GM19043 (cell line): ENCODE results near the gene ANKRD7.
"Not testable (repeated sequence)": the region's sequence is repeated elsewhere in the genome, so short reads cannot be mapped to it uniquely, and the experiment has no call there.

ENCODE experiments used
- ATAC-seq: cut with Tn5 transposase; IDR thresholded peaks from one replicate; pipeline ENCODE4 v1.9.1; 2021; ENCODE audit warnings: low read depth; ENCODE audit not compliant: unreplicated experiment

The ANKRD7 gene

DNA sequence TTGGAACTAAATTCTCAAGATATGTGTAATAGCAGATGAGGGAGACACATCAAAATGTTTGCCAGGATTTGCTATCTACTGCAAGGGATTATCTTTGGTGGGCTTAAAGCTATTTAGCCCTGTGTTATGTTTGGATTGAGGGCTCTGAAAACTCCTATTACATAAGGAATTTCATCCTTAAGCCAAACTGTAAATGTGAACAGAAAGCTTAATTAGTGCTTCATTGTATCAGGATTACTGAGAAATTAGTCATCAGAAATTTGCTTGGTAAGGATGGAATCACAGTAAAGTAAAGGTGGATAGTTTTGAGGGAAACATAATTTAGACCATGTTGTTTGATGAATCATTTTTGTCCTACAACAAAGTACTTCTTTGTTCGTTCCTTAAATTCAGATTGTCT lies 8.3 kb downstream of the ANKRD7 start:
- ATAC-seq: no peak

DNA sequence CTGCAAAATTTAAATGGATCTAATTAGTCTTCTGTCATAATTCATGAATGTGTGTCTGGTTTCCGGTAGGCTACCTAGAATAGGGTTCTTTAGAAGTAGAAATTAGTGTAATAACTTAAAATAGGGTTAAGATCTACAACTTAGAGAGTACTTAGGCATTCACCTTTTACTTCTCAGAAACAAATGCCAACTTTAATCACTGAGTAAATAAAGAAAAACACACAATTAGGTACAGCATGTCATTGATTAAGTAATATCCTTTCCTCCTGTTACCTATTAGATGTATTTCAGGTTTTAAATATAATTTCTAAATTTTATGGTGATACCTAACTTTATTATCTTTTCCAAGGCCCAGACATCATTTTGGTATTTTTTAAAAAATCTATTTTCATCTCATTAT lies 9.3 kb downstream of the ANKRD7 start:
- ATAC-seq: no peak

DNA sequence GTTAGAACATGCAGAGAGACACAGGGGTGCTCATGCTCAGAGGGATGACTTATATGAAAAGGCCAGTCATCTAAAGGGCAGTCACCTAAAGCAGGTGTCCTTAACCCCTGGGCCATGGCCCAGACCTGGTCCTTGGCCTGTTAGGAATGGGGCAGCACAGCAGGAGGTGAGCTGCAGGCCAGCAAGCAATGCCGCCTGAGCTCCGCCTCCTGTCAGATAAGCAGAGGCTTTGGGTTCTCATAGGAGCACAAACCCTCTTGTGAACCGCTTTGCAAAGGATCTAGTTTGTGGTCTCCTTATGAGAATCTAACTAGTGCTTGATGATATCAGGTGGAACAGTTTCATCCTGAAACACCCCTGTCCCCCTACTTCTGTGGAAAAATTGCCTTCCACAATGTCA lies 14.5 kb downstream of the ANKRD7 start:
- ATAC-seq: no peak

DNA sequence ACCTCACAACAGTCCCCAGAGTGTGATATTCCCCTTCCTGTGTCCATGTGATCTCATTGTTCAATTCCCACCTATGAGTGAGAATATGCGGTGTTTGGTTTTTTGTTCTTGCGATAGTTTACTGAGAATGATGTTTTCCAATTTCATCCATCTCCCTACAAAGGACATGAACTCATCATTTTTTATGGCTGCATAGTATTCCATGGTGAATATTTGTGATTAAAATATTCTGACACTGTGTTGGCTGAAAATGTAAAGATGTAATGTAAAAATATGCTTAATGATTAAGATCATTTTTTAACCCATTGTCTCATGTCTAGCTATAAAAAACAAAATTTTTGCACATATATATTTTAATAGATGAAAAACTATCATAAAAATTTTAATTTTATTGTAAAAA lies 15.8 kb downstream of the ANKRD7 start:
- ATAC-seq: not testable (repeated sequence)

DNA sequence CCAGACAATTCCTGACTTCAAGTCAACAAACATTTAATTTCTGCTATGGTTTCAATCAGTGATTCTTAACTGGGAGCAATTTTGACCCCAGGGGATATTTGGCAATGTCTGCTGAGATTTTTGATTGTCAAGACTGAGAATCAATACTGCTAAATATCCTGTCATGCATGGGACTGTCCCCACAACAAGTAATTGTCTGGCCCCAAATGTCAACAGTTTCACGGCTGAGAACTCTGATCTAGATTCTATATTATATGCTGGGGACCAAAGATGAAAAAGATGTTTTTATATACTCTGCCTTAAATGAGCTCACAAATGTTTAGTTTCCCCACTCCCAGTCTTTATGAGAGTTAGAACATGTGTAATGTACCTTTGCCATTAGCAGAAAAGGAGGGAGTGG lies 19.2 kb downstream of the ANKRD7 start:
- no peak for ATAC-seq

DNA sequence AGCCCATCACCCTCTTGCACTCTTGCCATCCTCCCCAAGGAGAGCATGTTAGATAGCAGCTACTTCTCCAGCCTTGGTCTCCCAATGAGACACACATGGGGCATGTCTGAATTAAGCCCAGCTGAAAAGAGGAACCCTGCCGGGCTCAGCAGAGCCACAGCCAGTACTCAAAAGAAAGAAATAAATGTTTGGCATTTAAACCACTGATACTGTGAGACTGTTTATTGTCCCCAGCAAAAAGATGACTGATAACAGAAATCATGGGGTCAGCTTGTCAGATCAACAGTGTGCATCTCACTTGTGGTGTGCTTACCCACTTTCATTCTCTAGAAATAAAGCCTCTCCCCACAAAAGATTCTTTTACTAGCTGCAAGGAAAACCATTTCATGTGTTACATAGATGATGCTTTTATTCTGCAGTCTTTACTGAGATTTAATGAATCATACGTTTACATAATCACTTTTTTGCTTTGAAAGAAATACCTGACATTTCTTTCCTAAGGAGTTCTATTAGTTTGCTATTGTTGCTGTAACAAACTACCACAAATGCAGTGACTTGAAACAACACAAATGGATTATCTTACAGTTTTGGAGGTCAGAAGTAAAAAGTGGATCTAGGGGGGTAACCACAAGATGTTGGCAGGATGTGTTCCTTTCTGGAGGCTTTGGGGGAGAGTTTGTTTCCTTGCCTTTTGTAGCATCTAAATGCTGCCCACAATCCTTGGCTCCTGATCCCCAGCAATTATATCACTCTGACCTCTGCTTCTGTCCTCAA lies 20.9 kb downstream of the ANKRD7 start:
- ATAC-seq: peak; percentile 60

DNA sequence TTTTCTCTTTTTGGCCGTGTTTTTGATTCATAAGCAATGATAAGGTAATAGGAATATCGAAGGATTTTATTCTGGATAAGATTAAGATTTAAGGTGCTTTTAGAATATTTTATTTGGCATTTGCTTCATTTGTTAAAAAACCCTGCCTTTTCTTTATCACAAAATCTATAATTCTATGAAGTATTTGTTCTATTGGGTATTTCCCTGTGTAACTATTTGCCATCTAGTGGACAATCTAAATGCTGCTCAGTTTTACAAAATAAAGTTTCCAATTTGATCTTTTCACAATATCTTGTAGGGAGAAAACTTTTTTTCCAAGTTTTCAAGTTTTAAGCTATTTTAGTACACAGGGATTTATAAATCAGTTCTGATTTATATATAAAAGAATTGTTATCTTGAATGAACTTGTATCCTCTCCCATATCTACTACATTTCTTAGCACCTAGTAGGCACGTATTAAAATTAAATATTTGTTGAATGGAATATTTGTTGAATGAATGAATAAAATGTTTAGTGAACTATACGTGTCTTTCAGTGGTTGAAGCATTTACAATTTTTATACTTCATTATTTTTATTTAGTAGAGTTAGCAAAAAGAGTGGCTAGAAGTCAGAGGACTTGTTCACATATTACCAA lies 26.5 kb downstream of the ANKRD7 start:
- no peak for ATAC-seq

DNA sequence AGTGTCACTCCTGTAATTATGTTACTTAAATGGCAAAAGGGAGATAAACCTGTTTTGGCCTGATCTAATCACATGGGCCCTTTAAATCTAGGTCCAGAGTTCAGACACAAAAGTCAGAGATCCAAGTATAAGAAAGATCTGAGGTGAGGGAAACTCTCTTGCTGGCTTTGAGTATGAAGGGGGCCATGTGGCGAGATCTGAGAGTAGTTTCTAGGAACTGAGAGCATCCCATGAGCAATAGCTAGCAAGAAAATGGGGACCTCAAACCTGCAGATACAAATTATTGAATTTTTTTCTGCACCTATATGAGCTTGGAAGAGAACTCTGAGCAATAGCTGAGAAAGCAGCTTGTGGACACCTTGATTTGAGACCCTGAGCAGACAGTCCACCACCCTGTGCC lies 27.6 kb downstream of the ANKRD7 start:
- peak; percentile 56 for ATAC-seq

DNA sequence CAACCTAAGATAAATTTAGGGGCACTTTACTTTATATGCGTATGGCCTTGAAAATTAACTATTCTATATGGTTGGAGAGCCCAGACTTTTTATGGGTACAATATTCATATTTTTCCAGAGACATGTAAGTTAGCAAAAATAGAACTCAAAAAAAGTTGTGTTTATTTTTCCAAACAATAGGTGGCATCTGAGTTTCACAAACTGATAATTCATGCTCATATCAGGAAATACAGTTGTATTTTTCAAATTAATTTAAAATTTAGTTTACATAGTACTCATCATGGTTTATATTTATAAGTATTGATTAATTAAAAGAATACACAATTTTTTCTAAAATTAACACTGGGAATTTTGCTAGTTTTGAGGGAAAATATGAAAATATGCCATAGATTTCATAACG lies 34.6 kb downstream of the ANKRD7 start:
- no peak for ATAC-seq

DNA sequence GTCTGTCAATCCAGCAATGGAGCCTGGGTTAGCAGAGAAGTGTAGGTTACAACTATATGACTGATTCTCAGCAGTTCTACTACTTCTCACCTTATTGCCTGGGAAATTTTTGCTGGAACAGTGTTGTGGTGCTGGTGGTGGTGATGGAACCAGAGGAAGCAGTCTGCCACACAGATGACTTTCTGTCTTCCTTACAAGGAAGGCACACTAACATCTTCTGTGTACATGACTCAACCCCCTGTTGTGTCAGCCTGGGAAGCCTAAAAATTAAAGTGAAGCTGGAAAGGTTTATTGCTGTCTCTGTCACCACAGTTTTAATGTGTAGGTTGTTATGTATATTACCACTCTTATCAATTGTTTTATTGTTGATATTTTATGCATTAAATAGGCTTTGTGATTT lies 40.3 kb downstream of the ANKRD7 start:
- no peak for ATAC-seq

DNA sequence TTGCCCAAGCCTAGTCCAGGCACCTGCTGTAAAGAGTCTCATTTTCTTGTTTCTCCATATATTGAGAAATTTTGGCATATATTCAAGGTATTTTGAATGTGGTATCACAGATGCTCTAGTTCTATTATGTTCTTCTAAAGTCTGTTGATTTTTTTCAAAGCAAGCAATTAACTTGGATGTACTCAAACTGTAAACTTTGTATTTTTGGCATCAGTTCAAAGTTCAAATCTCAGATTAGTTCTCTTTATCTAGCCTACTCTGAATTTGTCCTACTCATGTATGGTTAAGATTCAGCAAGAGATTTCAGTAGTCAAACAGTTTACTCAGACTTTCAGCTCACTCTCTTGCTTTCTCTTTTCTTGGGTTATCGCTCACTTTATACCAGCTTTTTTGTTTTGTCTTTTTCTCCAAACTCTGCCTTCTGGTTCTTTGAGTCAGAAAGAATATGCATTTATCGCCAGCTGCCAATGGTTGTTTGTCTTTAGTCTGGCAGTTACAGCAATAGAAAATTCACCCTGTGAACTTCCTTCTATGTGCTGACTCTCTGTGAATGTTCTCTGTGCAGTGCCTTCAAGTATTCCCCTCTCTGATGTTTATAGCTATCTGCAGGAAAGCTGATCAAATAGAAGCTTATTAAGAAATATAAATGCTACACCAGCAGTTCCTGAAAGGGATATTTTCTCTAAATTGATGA lies 56.0 kb downstream of the ANKRD7 start:
- no peak for ATAC-seq

DNA sequence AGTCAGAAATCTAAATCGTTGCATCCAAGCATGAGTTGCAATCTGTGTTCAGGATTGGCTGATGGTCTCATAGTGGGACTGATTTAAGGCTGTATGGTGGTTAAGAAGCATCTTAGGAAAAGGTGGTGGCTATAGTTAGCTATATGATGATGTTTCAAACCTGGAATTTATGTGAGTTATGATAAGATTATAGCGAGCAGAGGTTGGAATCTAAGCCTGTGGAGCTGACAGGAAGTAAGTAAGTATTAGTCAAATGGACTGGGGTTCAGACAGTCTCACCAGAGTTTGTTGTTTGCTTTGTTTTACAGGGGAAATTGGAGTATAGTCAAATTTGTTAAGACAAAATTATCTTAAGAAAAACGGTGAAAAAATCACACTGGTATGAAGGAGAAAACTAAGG lies 56.7 kb downstream of the ANKRD7 start:
- ATAC-seq: no peak

DNA sequence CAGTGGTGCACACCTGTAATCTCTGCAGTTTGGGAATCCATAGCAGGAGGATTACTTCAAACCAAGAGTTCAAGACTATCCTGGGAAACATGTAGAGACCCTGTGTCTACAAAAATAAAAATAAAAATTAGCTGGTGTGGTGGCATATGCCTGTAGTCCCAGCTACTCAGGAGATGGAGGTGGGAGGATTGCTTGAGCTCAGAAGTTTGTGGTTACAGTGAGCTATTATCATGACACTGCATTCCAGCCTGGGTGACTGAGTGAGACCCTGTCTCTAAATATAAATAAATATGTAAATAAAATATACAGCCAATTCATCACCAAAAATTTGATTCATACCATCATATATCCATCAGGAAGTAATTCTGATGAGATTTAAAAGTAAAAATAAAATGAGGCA lies 60.9 kb downstream of the ANKRD7 start:
- ATAC-seq: no peak

DNA sequence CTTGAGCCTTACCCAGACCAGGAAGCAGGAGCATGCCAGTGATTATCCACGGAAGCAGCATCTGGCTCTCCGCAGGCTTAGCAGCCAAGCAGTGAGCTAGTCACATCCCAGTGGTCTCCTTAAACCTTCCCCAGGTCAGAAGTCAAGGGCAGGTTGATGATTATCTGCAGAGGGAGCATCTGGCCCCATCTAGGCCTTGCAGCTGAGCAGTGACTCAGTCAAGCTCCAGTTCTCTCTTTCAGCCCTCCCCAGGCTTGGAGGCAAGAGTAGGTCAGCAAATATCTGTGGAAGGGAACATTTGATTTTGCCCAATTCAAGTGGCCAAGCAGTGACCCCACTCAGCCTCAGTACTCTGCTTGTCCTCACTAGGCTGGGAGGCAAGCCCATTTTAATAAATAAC lies 61.6 kb downstream of the ANKRD7 start:
- no peak for ATAC-seq

DNA sequence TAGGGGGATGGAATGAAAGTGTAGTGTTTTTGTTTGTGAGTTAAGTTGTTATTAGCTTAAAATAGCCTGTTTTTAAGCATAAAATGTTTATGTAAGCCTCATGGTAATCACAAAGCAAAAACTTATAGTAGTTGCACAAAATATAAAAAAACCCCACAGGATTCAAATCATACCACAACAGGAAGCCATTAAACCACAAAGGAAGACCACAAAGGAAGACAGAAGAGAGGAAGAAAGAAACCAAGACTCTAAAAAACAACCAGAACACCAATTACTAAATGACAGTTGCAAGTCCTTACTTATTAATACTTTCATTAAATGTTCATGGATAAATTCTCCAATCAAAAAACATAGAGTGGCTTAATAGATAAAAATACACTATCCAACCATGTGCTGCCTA lies 63.6 kb downstream of the ANKRD7 start:
- ATAC-seq: peak; percentile 81

DNA sequence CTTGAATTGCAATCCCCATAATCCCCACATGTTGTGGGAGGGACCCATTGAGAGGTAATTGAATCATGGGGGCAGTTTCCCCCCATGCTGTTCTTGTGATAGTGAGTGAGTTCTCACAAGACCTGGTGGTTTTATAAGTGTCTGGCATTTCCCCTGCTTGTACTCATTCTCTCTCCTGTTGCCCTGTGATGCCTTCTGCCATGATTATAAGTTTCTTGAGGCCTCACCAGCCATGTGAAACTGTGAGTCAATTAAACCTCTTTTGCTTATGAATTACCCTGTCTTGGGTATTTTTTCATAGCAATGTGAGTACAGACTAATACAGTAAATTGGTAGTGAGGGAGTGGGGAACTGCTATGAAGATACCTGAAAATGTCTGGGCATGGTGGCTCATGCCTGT lies 65.0 kb downstream of the ANKRD7 start:
- ATAC-seq: no peak
